HG03521 (cell line): Measurements from ENCODE around the gene TMEM191C.
"Not testable (repeated sequence)": the region's sequence is repeated elsewhere in the genome, so short reads cannot be mapped to it uniquely, and the experiment has no call there.

Experiments used
- ATAC-seq: cut with Tn5 transposase; IDR thresholded peaks from one replicate; pipeline ENCODE4 v1.9.1; 2021; ENCODE audit warnings: mild to moderate bottlenecking, moderate library complexity; ENCODE audit not compliant: unreplicated experiment

Gene TMEM191C

DNA sequence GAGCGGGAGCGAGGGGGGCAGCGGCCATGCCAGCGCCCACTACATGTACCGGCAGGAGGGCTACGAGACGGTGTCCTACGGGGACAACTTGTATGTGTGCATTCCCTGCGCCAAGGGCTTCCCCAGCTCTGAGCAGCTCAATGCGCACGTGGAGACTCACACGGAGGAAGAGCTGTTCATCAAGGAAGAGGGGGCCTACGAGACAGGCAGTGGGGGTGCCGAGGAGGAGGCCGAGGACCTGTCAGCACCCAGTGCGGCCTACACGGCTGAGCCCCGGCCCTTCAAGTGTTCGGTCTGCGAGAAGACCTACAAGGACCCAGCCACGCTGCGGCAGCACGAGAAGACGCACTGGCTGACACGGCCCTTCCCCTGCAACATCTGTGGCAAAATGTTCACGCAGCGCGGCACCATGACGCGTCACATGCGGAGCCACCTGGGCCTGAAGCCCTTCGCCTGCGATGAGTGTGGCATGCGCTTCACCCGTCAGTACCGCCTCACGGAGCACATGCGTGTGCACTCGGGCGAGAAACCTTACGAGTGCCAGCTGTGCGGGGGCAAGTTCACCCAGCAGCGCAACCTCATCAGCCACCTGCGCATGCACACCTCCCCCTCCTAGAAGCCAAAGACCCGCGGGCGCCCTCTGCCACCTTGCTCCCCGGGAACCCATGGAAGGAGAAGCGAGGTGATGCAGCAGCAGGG lies 20.9 kb upstream of the TMEM191C start:
- no peak for ATAC-seq

GRCh38 chr22:21446827-21447690 lies 20.1 kb upstream of the TMEM191C start:
- no peak for ATAC-seq

GRCh38 chr22:21447694-21448402 lies 19.3 kb upstream of the TMEM191C start:
- no peak for ATAC-seq

DNA sequence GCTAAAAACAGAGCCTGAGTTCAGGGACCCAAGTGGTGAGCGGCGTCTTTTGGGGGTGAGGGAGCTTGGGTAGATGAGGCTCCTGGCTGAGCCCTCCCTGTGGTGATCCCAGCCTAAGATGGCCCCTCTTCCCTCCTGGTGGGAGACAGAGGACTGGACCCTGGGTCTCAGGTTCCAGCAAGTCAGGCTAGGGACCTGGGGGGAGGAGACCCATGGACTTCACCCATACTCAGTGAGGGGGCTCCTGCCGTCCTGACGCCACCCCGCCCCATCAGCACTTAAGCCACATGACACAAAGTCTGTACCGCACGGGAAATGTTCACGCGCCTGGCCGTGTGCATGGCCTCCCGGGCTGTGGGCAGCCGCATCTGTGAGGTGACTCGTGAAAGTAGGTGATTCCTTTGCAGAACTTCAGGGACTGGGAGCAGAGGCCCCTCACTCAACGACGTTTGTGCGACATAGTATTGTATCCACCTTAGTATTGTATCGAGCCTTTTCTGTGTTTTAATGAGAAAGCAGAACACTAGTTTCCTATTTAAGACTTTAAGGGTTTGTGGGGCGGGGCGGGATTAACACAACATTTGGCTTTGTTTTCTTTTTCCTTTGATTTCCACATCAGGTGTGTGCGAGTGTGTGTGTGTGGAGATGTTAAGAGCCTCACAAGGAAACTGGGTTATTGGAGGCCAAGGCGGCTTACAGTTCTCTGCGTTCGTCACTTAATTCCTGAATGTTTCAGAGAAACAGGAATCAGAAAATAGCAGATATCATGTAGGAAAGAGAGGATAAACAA lies 18.4 kb upstream of the TMEM191C start:
- ATAC-seq, result no peak

GRCh38 chr22:21449531-21450319 lies 17.5 kb upstream of the TMEM191C start:
- no peak for ATAC-seq

DNA sequence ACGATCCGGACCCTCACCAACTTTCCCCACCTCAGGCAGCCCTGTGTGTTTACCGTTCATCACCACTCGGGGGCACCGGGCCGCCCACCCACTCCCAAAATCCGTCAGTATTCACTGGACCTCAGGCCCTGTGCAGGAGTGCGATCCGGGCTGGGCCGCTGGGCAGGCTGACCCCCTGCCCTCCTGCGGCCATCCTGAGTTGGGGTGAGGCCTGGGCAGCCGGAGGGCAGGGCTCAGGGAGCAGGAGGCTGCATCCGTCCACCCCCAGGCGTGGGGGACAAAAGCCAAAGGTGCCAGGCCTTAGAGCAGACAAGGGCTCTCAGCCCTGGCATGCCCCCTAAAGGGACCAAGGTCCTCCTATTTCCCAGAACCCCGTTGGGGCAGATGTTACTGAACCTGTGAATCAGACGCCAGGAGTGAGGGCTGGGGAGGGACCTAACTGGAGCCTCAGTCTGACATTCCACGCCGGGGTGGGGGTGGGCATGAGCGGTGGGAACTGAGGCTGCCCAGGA lies 16.8 kb upstream of the TMEM191C start:
- ATAC-seq, result no peak

DNA sequence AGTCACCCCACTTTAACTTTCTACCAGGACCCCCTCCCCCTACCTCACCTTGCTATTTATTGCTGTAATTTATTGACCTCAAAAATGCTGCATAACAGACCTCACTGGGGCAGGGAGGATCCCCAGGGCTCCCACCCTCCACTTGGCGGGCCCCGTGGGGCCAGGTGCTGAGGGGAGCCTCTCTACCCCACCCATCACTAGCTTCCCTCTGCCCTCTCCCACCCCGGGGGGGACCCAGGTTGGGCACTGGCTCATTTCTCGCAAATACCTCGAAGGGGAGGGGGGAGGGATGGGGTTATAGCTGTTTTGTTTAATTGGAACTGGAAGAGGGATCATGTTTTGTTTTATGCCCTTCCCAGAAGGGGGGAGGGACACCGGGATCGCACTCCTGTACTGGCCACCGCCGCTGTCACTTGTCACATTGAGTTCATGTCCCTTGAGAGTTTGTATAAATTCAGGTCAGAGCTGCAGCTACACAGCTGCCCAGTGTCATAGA lies 16.3 kb upstream of the TMEM191C start:
- no peak for ATAC-seq

GRCh38 chr22:21451545-21452520 lies 15.4 kb upstream of the TMEM191C start:
- no peak for ATAC-seq

GRCh38 chr22:21452666-21453065 lies 14.5 kb upstream of the TMEM191C start:
- ATAC-seq, result not testable (repeated sequence)

DNA sequence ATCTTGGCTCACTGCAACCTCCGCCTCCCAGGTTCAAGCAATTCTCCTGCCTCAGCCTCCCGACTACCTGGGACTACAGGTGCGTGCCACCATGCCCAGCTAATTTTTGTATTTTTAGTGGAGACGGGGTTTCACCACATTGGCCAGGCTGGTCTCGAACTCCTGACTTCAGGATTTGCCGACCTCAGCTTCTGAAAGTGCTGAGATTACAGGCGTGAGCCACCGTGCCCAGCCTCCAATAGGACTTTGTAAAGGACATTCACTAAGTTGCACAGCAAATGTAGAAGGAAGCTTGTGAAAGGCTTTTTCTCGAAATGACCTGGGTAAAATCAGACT lies 12.2 kb upstream of the TMEM191C start:
- ATAC-seq, result not testable (repeated sequence)

DNA sequence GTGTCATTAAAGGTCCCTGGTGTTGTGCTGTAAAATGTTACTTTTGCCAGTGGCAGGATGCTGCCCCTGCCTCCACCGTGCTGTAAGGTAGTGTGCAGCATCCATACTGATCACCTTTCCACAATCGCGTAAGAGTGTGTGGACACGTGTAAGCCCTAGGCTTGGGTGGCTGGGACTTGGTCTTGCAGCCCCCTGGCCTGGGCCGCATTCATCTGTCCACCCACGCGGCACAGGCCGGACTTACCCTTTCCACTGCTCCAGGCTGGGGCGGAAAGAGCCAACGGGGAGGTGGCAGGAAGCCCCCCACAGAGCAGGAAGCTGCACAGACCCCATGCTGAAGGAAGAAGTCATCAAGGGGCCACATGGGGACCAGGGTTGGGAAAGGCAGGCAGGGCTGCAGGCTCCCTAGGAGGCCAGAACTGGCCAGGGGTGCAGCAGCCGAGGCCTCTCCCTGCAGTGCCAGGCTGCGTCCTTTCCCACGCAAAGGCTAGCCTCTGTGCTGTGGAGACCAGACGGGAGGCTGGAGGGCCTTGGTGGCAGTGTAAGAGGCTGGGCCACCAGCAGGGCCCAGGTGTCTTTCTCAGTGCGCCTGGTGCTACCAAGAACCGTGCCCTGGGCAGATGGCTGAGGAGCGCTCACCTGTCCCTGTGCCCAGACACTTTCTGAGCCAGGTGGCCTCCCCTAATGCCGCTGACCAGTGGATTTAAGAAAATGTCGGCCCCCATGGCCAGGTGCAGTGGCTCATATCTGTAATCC lies 11.7 kb upstream of the TMEM191C start:
- ATAC-seq, result no peak

- ATAC-seq, result no peak
Measured at GRCh38 chr22:21457023-21457787, 10.0 kb upstream of the TMEM191C start.

DNA sequence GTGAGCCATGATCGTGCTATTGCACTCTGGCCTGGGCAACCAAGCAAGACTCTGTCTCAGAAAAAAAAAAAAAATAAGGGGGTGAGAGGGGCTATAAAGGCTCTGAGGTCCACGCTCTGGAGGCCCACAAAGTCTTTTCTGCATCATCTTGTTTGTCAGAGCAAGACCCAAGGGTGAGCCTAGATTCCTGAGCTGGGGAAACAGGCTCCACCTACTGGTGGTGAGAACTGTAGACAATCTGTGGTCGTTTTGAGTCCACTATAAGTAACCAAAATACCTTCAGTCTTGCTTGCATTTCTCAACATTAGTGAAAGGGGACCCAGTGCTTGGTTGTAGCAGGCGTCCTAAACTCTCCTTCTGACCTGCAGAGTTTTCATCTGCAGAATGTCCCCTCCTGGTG lies 4.5 kb upstream of the TMEM191C start:
- not testable (repeated sequence) for ATAC-seq

DNA sequence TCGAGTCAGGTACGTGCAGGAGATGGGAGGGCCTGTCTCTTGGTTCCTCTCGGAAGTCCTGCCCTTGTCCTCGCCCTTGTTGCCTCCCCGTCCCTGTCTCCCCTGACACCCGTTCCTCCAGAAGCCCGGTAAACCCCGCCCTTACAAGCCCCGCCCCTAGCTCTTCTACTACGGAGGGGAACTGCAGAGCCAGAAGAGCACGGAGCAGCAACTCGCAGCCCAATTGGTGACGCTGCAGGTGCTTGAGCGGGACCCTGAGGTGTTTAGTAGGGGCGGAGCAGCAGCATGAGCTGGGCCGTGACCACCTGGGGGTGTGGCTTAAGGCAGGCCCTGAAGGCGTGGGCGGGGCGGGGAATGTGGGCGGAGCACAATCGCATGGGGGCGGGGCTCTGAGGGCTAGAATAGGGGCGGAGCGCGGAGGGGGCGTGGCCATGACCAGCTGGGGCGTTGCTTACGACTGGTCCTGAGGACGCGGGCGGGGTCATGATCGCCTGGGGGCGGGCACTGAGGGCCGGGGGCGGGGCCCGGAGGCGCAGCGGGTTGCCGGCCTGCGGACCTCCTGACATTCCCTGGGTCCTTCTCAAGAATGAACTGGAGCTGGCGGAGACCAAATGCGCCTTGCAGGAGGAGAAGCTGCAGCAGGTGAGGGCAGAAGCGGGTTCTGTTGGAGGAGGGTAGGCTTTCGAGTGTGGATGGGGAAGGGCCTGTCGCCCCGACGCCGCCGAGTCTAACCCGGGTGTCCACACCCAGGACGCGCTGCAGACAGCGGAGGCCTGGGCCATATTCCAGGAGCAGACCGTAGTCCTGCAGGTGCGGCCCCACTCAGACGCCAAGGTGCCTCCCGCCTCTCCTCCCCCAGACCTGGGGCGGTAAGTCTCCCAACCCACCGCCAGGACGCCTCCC lies 1.3 kb downstream of the TMEM191C start:
- peak; percentile 85 for ATAC-seq

DNA sequence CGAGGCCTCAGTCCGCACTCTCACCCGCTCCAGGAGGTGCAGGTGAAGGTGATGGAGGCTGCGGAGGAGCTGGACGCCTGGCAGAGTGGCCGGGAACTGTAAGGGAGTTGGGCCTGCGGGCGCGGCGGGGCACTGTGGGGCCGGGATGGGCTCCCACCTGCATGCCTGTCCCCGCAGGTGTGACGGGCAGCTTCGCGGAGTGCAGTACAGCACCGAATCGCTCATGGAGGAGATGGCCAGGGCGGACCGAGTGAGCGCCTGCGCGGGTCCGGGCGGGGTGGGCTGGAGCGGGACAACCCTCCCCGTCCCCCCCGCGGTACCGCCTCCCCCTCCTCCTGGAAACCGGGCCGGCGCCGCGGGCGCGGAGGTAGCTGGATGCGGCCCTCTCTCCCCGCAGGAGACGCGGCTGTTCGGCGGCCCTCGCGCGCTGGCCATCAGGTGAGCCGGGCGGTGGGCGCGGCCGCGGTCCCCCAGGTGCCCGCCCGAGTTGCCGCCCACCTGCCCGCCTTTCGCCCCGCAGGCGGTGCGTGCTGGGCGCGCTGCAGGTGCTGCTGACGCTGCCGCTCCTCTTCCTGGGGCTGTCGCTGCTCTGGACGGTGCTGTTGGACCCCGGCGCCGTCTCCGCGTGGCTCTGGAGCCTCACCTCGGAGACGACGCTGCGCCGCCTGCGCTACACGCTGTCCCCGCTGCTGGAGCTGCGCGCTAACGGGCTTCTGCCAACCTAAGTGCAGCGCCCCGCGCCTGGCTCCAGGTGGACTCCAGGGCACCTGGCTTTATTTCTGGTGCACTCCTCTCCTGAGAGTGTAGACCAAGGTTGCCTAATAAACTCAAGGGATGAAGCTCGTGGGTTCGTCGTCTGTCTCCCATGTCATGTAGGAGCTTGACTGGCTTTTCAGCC lies 2.2 kb downstream of the TMEM191C start:
- ATAC-seq, result not testable (repeated sequence)
